BE2C (cell line): ENCODE results near the gene TIGD7. TPM values are rescaled to one million over a fixed set of nuclear protein-coding genes. Genes with fewer than 3 reads are reported as not detected.

ENCODE experiments used
- DNase-seq: peaks from one replicate; pipeline ENCODE4 v3.0.0-alpha.2; 2020
- H3K27me3 ChIP-seq: fragments of 250-450 bp; sonication (Bioruptor Pico); 2 replicates; pipeline ENCODE4 v1.5.1; 2020; ENCODE audit warnings: mild to moderate bottlenecking
- H3K36me3 ChIP-seq: fragments of 250-450 bp; sonication (Bioruptor Pico); 2 replicates; pipeline ENCODE4 v1.5.1; 2020; ENCODE audit warnings: mild to moderate bottlenecking
- H3K4me1 ChIP-seq: fragments of 250-450 bp; sonication (Bioruptor Pico); 2 replicates; pipeline ENCODE4 v1.5.1; 2020
- H3K4me3 ChIP-seq: 2 replicates; pipeline ENCODE4 v1.5.1; 2011; ENCODE audit warnings: low read depth, low read length
- H3K9me3 ChIP-seq: fragments of 250-450 bp; sonication (Bioruptor Pico); 2 replicates; pipeline ENCODE4 v1.5.1; 2020
- polyA plus RNA-seq: library from polyadenylated mRNA; unstranded; fragments of >200 nt; gene quantifications from one replicate; pipeline ENCODE4 v1.2.1, GENCODE V29; 2012; ENCODE audit warnings: low read depth, missing spikeins; ENCODE audit not compliant: insufficient read length, insufficient read depth
- TF ChIP-seq, protein P1 (sequence below): IDR thresholded peaks from 2 replicates; pipeline ENCODE4 v1.5.1; 2012; ENCODE audit warnings: mild to moderate bottlenecking, low read depth, low read length

The TIGD7 gene, protein sequence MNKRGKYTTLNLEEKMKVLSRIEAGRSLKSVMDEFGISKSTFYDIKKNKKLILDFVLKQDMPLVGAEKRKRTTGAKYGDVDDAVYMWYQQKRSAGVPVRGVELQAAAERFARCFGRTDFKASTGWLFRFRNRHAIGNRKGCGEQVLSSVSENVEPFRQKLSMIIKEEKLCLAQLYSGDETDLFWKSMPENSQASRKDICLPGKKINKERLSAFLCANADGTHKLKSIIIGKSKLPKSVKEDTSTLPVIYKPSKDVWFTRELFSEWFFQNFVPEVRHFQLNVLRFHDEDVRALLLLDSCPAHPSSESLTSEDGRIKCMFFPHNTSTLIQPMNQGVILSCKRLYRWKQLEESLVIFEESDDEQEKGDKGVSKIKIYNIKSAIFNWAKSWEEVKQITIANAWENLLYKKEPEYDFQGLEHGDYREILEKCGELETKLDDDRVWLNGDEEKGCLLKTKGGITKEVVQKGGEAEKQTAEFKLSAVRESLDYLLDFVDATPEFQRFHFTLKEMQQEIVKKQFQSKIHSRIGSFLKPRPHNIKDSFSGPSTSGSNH
- 5.1 TPM for polyA plus RNA-seq

DNA sequence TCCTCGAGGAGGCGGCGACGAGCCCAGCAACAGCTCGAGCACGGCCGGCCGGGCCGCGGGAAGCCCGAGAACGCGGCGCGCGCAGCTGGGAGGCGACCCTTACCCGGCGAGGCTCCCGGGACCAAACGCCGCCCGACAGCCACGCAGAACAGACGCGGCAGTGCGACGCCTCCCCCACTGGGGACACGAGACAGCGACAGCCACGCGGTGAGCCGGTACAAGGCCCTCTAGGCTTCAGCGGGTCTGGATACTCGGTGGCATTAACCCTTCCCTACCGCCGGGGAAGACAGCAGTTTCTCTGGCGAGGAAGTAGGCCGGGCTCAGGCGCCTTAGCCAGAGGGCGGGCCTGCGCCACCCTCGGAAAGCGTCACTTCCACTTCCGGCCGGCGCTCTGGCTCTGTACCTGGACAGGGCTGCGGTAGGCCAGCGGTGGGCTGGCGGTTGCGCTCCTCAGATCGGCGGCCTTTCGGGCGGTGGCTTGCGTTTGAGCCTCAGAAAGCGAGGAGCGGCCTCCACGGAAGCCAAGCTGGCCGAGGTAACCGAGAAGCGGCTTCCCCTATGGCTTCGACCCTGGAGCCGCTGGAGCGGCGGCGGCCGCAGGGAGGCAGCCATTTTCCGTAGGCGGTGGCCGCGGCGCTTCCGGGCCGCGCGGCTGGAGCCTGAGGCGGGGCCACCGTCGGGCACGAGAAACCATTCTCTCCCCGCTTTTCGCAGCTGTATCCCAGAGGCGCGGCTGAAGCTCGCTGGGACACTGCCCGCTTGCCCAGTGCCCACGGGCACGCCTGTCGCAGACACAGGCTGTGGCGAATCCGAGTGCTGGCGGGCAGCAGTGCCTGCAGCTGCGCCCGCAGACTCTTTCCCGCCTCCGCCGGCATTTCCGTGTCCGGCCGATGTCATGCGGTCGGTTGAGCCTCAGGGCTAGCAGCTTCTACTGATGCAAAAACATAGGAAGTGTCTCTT is at the start of gene TIGD7, which contains the start of gene ZNF75A:
TSS of gene TIGD7 (minus strand) at position 322 of the 960 bp plus-strand sequence. CDS start 4,816 bp downstream, outside the sequence.
TSS of gene ZNF75A (plus strand) at position 389 of the 960 bp plus-strand sequence. CDS start 2,932 bp downstream, outside the sequence.
- TF ChIP-seq, protein P1, sequence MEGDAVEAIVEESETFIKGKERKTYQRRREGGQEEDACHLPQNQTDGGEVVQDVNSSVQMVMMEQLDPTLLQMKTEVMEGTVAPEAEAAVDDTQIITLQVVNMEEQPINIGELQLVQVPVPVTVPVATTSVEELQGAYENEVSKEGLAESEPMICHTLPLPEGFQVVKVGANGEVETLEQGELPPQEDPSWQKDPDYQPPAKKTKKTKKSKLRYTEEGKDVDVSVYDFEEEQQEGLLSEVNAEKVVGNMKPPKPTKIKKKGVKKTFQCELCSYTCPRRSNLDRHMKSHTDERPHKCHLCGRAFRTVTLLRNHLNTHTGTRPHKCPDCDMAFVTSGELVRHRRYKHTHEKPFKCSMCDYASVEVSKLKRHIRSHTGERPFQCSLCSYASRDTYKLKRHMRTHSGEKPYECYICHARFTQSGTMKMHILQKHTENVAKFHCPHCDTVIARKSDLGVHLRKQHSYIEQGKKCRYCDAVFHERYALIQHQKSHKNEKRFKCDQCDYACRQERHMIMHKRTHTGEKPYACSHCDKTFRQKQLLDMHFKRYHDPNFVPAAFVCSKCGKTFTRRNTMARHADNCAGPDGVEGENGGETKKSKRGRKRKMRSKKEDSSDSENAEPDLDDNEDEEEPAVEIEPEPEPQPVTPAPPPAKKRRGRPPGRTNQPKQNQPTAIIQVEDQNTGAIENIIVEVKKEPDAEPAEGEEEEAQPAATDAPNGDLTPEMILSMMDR: no peak
- H3K4me1 ChIP-seq: no peaks in the 10 kb centered on the region
- no peaks in the 10 kb centered on the region for H3K27me3 ChIP-seq
- peaks cover 40% of the 10 kb centered on the region for H3K36me3 ChIP-seq
- H3K9me3 ChIP-seq: peaks cover 7% of the 10 kb centered on the region
- peak; percentile 92 for DNase-seq
- H3K4me3 ChIP-seq: peak within 1 kb of the TSS; percentile 77

DNA sequence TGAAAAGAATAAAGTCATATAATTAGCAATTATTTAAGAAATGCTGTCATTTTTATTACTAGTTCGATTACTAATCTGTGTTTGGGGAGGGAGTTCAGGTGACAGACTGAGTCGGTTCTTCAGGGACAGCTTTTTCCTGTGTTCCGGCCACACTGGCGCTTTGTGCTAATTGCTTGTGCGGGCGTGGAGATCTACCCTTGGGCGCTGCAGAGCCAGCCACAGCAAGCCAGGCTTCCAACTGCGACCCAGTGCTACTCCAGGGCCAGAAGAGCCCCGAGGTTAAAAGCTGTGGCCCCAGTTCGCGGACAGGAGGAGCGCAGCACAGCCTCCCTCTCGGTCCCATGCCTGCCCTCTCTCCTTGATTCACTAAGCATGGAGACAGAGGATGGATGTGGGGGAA is 43.9 kb upstream of the TIGD7 start:
- no peak overlapping the region for H3K4me3 ChIP-seq
- H3K27me3 ChIP-seq: peaks cover 22% of the 10 kb centered on the region
- no peaks in the 10 kb centered on the region for H3K4me1 ChIP-seq
- H3K36me3 ChIP-seq: no peaks in the 10 kb centered on the region
- TF ChIP-seq, protein P1: no peak
- H3K9me3 ChIP-seq: no peaks in the 10 kb centered on the region
- DNase-seq: peak; percentile 18

DNA sequence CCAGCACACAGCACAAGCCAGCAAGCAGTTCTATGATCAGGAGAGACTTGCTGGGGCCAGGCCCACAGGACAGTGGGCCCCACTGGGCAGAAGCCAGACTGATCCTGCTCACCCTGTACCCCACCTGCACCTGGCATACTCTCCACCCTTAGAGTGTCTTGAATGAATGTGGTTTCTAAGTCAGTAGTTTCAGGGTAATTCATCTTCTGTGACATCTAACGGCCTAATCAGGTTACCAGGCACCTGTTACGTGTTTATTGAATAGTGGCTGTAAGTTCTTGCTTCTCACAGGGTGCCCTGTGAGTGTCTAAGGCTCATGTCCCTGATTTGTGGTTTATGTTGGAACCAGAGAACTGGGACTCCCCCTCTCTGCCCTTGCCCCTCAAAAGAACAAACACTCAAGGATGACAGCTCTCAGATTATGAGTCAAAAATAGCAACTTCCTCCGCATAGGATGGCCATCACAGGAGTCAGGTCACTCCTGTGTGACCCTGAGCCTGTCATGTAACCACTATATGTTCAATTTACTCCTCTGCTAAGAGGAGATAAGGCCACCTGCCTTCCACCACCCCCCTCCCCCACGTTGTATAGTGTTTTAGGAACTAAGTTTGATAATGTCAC is 43.4 kb upstream of the TIGD7 start:
- TF ChIP-seq, protein P1: no peak
- no peaks in the 10 kb centered on the region for H3K9me3 ChIP-seq
- no peak overlapping the region for H3K4me3 ChIP-seq
- H3K4me1 ChIP-seq: no peaks in the 10 kb centered on the region
- peaks cover 19% of the 10 kb centered on the region for H3K27me3 ChIP-seq
- no peak for DNase-seq
- no peaks in the 10 kb centered on the region for H3K36me3 ChIP-seq

DNA sequence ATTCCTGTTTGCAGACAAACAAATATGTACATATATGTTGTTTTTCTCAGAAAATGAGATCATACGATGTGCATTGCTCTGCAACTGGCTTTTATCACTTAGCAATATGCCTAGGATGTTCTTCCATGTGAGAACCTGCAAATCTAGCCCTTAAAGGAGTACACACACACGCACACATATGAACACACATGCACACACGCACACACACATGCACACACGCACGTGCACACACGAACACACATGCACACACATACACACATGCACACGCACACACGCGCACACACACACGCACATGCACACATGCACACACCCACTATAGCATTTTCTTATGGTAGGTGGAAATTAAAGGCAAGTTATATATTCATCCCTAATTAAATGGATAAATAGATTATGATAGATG is 42.4 kb upstream of the TIGD7 start:
- Histone ChIP-seq H3K9me3 (no peaks in the 10 kb centered on the region), H3K4me1 (no peaks in the 10 kb centered on the region)

DNA sequence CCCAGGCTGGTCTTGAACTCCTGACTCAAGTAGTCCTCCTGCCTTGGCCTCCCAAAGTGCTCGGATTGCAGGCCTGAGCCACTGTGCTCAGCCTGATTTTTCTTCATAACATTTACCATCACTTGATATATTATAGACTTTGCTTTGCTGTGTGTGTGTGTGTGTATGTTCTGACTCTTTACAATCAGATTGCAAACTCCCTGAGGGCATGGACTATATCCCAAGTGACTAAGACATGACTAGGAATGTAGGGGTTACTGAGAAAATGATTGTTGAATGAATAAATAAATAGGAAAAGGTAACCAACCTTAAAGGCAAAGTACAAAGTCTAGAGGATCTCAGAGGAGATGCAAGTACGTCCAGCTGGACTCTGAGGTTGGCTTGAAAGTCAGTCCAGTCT is 40.8 kb upstream of the TIGD7 start:
- Histone ChIP-seq H3K9me3 (no peaks in the 10 kb centered on the region), H3K4me3 (no peak overlapping the region), H3K4me1 (no peaks in the 10 kb centered on the region), H3K36me3 (no peaks in the 10 kb centered on the region), H3K27me3 (peaks cover 17% of the 10 kb centered on the region)
- TF ChIP-seq, protein P1: no peak
- no peak for DNase-seq

More for the DNA sequence above, 42.4 kb upstream of the TIGD7 start:
- Histone ChIP-seq H3K4me3 (no peak overlapping the region), H3K27me3 (peaks cover 17% of the 10 kb centered on the region), H3K36me3 (no peaks in the 10 kb centered on the region)
- DNase-seq: no peak
- TF ChIP-seq, protein P1: no peak
